ENCODE measurements around the gene HIP1R.

HIP1R gene

GRCh38 chr12:122839907-122840554 is 4.8 kb downstream of the HIP1R start:
- peaks cover 9% of the 10 kb centered on the region for H3K36me3 Mint-ChIP-seq (ENCODE audit: low read depth)
- peaks cover 17% of the 10 kb centered on the region for H3K4me1 Mint-ChIP-seq (ENCODE audit: low read depth)
- no peak overlapping the region for H3K4me3 Mint-ChIP-seq
- H3K27ac Mint-ChIP-seq, result no peak overlapping the region
- H3K9me3 Mint-ChIP-seq, result no peaks in the 10 kb centered on the region
- DNase-seq (ENCODE audit: low spot score), result no peak
- no peaks in the 10 kb centered on the region for H3K27me3 Mint-ChIP-seq (ENCODE audit: low read depth)

- Mint-ChIP-seq H3K36me3 (ENCODE audit: low read depth) (peaks cover 9% of the 10 kb centered on the region), H3K4me1 (ENCODE audit: low read depth) (peaks cover 17% of the 10 kb centered on the region), H3K4me3 (no peak overlapping the region), H3K9me3 (no peaks in the 10 kb centered on the region), H3K27ac (no peak overlapping the region), H3K27me3 (ENCODE audit: low read depth) (no peaks in the 10 kb centered on the region)
- no peak for DNase-seq (ENCODE audit: low spot score)
Measured at GRCh38 chr12:122840580-122841513, 5.6 kb downstream of the HIP1R start.

- Mint-ChIP-seq H3K4me1 (ENCODE audit: low read depth) (peaks cover 12% of the 10 kb centered on the region), H3K4me3 (no peak overlapping the region), H3K36me3 (ENCODE audit: low read depth) (peaks cover 4% of the 10 kb centered on the region), H3K27ac (peak overlapping the region; percentile 11), H3K9me3 (no peaks in the 10 kb centered on the region), H3K27me3 (ENCODE audit: low read depth) (no peaks in the 10 kb centered on the region)
- DNase-seq (ENCODE audit: low spot score), result no peak
Measured at GRCh38 chr12:122841544-122842321, 6.5 kb downstream of the HIP1R start.

GRCh38 chr12:122842505-122843405 is 7.5 kb downstream of the HIP1R start:
- H3K27ac Mint-ChIP-seq, result no peak overlapping the region
- H3K9me3 Mint-ChIP-seq, result no peaks in the 10 kb centered on the region
- H3K4me1 Mint-ChIP-seq (ENCODE audit: low read depth), result peaks cover 5% of the 10 kb centered on the region
- H3K4me3 Mint-ChIP-seq, result no peak overlapping the region
- no peak for DNase-seq (ENCODE audit: low spot score)
- H3K36me3 Mint-ChIP-seq (ENCODE audit: low read depth), result peaks cover 1% of the 10 kb centered on the region
- H3K27me3 Mint-ChIP-seq (ENCODE audit: low read depth), result no peaks in the 10 kb centered on the region

GRCh38 chr12:122843455-122843854 is 8.2 kb downstream of the HIP1R start:
- H3K27ac Mint-ChIP-seq, result no peak overlapping the region
- H3K9me3 Mint-ChIP-seq, result no peaks in the 10 kb centered on the region
- no peaks in the 10 kb centered on the region for H3K4me1 Mint-ChIP-seq (ENCODE audit: low read depth)
- H3K27me3 Mint-ChIP-seq (ENCODE audit: low read depth), result no peaks in the 10 kb centered on the region
- DNase-seq (ENCODE audit: low spot score), result no peak
- peaks cover 1% of the 10 kb centered on the region for H3K36me3 Mint-ChIP-seq (ENCODE audit: low read depth)
- H3K4me3 Mint-ChIP-seq, result no peak overlapping the region

- H3K27ac Mint-ChIP-seq, result no peak overlapping the region
- peaks cover under 1% of the 10 kb centered on the region for H3K36me3 Mint-ChIP-seq (ENCODE audit: low read depth)
- no peak for DNase-seq (ENCODE audit: low spot score)
- H3K4me3 Mint-ChIP-seq, result no peak overlapping the region
- no peaks in the 10 kb centered on the region for H3K4me1 Mint-ChIP-seq (ENCODE audit: low read depth)
- H3K27me3 Mint-ChIP-seq (ENCODE audit: low read depth), result no peaks in the 10 kb centered on the region
- H3K9me3 Mint-ChIP-seq, result no peaks in the 10 kb centered on the region
Measured at GRCh38 chr12:122844366-122844971, 9.2 kb downstream of the HIP1R start.

GRCh38 chr12:122845041-122845864 is 10.0 kb downstream of the HIP1R start:
- Mint-ChIP-seq H3K27me3 (ENCODE audit: low read depth) (no peaks in the 10 kb centered on the region), H3K9me3 (no peaks in the 10 kb centered on the region), H3K36me3 (ENCODE audit: low read depth) (peaks cover 3% of the 10 kb centered on the region), H3K4me1 (ENCODE audit: low read depth) (no peaks in the 10 kb centered on the region), H3K27ac (no peak overlapping the region), H3K4me3 (no peak overlapping the region)
- no peak for DNase-seq (ENCODE audit: low spot score)

GRCh38 chr12:122845865-122846621 is 10.8 kb downstream of the HIP1R start:
- H3K4me1 Mint-ChIP-seq (ENCODE audit: low read depth), result no peaks in the 10 kb centered on the region
- no peak for DNase-seq (ENCODE audit: low spot score)
- no peaks in the 10 kb centered on the region for H3K27me3 Mint-ChIP-seq (ENCODE audit: low read depth)
- no peaks in the 10 kb centered on the region for H3K9me3 Mint-ChIP-seq
- H3K36me3 Mint-ChIP-seq (ENCODE audit: low read depth), result peaks cover 3% of the 10 kb centered on the region
- H3K27ac Mint-ChIP-seq, result no peak overlapping the region
- no peak overlapping the region for H3K4me3 Mint-ChIP-seq

GRCh38 chr12:122846622-122847515 is 11.6 kb downstream of the HIP1R start:
- Mint-ChIP-seq H3K4me1 (ENCODE audit: low read depth) (no peaks in the 10 kb centered on the region), H3K4me3 (no peak overlapping the region), H3K9me3 (no peaks in the 10 kb centered on the region), H3K27me3 (ENCODE audit: low read depth) (no peaks in the 10 kb centered on the region), H3K36me3 (ENCODE audit: low read depth) (peaks cover 3% of the 10 kb centered on the region), H3K27ac (no peak overlapping the region)
- DNase-seq (ENCODE audit: low spot score), result no peak

- Mint-ChIP-seq H3K9me3 (no peaks in the 10 kb centered on the region), H3K36me3 (ENCODE audit: low read depth) (peaks cover 3% of the 10 kb centered on the region), H3K27ac (no peak overlapping the region), H3K4me1 (ENCODE audit: low read depth) (no peaks in the 10 kb centered on the region), H3K4me3 (no peak overlapping the region), H3K27me3 (ENCODE audit: low read depth) (no peaks in the 10 kb centered on the region)
- DNase-seq (ENCODE audit: low spot score), result no peak
Measured at GRCh38 chr12:122847516-122847836, 12.2 kb downstream of the HIP1R start.

GRCh38 chr12:122847921-122848421 is 12.7 kb downstream of the HIP1R start:
- Mint-ChIP-seq H3K4me1 (ENCODE audit: low read depth) (no peaks in the 10 kb centered on the region), H3K27me3 (ENCODE audit: low read depth) (no peaks in the 10 kb centered on the region), H3K27ac (no peak overlapping the region)

More at GRCh38 chr12:122847921-122848421, 12.7 kb downstream of the HIP1R start:
- Mint-ChIP-seq H3K36me3 (ENCODE audit: low read depth) (peaks cover 3% of the 10 kb centered on the region), H3K9me3 (no peaks in the 10 kb centered on the region), H3K4me3 (no peak overlapping the region)
- DNase-seq (ENCODE audit: low spot score), result no peak
